Skeletal muscle satellite cell (primary cell): ENCODE measurements around the gene YJU2. TPM values are rescaled to one million over a fixed set of nuclear protein-coding genes. Genes with fewer than 3 reads are reported as not detected.
A peak's percentile ranks its signal among the peaks of the same experiment; 100 is the strongest.

Experiments
- H3K27me3 ChIP-seq: 2 replicates; pipeline ENCODE4 v1.7.0; 2013; ENCODE audit warnings: low read length; ENCODE audit not compliant: control insufficient read depth, insufficient read depth
- H3K36me3 ChIP-seq: 2 replicates; pipeline ENCODE4 v1.7.0; 2013; ENCODE audit warnings: mild to moderate bottlenecking, control low read depth, low read length; ENCODE audit not compliant: insufficient read depth
- H3K4me1 ChIP-seq: 2 replicates; pipeline ENCODE4 v1.7.0; 2013; ENCODE audit warnings: low read length; ENCODE audit not compliant: control insufficient read depth, insufficient read depth
- H3K4me2 ChIP-seq: 2 replicates; pipeline ENCODE4 v1.7.0; 2013; ENCODE audit warnings: mild to moderate bottlenecking, low read length
- H3K4me3 ChIP-seq: 2 replicates; pipeline ENCODE4 v1.7.0; 2013; ENCODE audit warnings: low read length
- H3K9ac ChIP-seq: 2 replicates; pipeline ENCODE4 v1.7.0; 2013; ENCODE audit warnings: mild to moderate bottlenecking, low read depth, low read length, moderate library complexity
- H3K9me3 ChIP-seq: replicated peaks from 2 replicates; pipeline ENCODE4 v1.7.0; 2013; ENCODE audit warnings: mild to moderate bottlenecking, control low read depth, low read length
- total RNA-seq: library from RNA; depleted of rRNA; stranded (reverse); fragments of >200 nt; gene quantifications from 2 replicates; pipeline ENCODE4 v1.2.3, GENCODE V29; 2012; rRNA removed

YJU2 gene
- total RNA-seq = 13.8 and 15.7 TPM in 2 replicates

DNA sequence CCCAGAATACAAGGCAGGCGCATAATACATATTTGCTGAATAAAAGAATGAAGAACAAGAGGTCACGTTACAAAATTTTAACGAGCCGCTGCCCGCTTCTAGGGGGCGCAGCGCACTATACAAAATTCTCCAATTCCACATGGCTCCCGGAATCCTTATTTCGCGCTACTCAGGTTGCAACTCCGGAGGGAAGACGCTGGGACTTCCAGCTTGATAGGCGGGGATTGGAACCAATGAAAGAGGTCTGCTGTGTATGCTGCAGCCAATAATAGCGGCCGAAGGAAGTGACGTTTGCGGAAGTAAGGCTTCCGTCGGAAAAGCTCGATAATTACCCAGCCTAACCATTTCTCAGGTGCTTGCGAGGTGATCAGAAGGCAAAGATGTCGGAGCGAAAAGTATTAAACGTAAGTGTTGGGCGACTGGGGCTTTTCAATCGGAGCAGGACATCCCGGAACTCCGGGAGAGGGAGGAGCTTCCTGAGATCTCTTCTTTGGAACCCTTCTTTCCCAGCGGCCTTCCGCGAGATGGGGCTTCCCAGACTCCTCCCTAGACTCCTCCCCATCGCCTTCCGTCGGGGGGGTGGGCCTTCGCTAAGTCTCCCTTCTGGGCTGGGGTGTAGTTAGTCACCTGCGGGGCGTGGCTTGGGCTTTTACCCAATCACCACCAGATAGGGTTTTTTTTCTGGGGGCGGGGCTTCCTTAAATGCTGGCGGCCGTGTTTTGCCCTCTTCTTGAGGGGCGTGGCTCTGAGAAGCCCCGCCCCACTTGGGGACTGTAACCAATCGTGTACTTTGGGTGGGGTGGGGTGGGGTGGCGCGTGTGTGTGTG is at the start of gene YJU2:
Gene YJU2, plus strand, starts transcription at position 314 of the 827 bp plus-strand sequence. Its CDS starts 67 bp downstream, at position 381.
- Histone ChIP-seq H3K9ac (peak within 1 kb of the TSS; percentile 92), H3K4me1 (peaks cover 8% of the 10 kb centered on the region), H3K9me3 (no peaks in the 10 kb centered on the region), H3K4me2 (peak within 1 kb of the TSS; percentile 81), H3K36me3 (peaks cover 28% of the 10 kb centered on the region), H3K4me3 (peak within 1 kb of the TSS; percentile 89), H3K27me3 (no peaks in the 10 kb centered on the region)

DNA sequence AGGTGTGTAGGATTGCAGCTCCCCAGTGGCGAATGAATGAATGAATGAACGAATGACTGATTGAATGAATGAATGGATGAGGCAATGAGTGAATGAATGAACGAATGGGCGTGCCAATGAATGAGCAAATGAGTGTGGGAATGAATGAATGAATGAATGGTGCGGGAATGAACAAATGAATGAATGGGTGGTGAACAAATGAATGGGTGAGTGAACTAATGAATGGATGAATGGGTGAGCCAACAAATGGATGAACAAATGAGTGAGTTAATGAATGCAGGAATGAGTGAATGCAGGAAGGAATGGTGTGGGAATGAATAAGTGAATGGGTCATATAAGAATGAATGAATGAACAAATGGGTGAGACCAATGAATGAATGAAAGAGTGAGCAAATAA is 49.7 kb upstream of the YJU2 start:
- H3K9ac ChIP-seq = no peak overlapping the region
- H3K9me3 ChIP-seq = no peaks in the 10 kb centered on the region
- H3K4me2 ChIP-seq = no peak overlapping the region
- no peaks in the 10 kb centered on the region for H3K4me1 ChIP-seq
- H3K27me3 ChIP-seq = peaks cover 57% of the 10 kb centered on the region
- H3K4me3 ChIP-seq = no peak overlapping the region
- H3K36me3 ChIP-seq = no peaks in the 10 kb centered on the region

DNA sequence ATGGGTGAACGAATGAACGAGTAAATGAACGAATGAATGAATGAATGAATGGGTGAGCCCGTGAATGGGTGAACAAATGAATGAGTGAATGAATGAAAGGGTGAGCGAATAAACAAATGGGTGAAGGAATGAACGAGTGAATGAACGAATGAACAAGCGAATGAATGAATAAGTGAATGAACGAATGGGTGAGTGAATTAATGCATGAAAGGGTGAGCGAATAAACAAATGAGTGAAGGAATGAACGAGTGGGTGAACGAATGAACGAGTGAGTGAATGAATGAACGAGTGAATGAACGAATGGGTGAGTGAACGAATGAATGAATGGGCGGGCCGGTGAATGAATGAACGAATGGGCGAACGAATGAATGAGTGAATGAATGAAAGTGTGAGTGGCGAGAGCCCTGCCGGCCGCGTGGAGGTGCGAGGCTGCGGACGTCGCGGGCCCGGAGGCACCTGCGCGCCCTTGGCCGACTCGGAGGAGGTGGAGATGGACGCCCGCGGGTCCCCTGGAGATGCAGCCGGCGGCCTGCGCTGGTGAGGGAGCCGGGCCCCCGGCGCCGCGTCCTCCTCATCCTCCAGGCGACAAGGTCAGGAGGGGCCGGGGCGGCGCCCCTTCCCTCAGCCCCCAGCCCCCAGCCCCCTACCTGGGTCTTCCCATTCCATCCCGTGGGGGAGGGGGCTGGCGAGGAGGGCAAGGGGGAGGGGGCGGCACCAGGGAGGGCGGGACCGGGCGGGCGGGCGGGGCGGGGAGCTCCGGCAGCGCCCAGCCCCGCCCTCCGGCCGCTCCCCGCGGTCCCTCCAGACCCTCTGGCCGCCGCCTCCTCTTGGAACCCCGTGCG is 49.0 kb upstream of the YJU2 start:
- Histone ChIP-seq H3K4me3 (no peak overlapping the region), H3K4me2 (no peak overlapping the region), H3K9me3 (no peaks in the 10 kb centered on the region), H3K27me3 (peaks cover 57% of the 10 kb centered on the region), H3K9ac (no peak overlapping the region), H3K4me1 (no peaks in the 10 kb centered on the region), H3K36me3 (no peaks in the 10 kb centered on the region)

GRCh38 chr19:4198467-4199126 is 48.3 kb upstream of the YJU2 start:
- H3K4me2 ChIP-seq = no peak overlapping the region
- no peaks in the 10 kb centered on the region for H3K9me3 ChIP-seq
- H3K4me3 ChIP-seq = no peak overlapping the region
- H3K4me1 ChIP-seq = no peaks in the 10 kb centered on the region
- H3K36me3 ChIP-seq = no peaks in the 10 kb centered on the region
- peaks cover 57% of the 10 kb centered on the region for H3K27me3 ChIP-seq
- no peak overlapping the region for H3K9ac ChIP-seq

- no peak overlapping the region for H3K9ac ChIP-seq
- no peaks in the 10 kb centered on the region for H3K4me1 ChIP-seq
- no peaks in the 10 kb centered on the region for H3K9me3 ChIP-seq
- no peak overlapping the region for H3K4me3 ChIP-seq
- no peak overlapping the region for H3K4me2 ChIP-seq
- H3K27me3 ChIP-seq = peaks cover 48% of the 10 kb centered on the region
- H3K36me3 ChIP-seq = no peaks in the 10 kb centered on the region
Measured at GRCh38 chr19:4199699-4200293, 47.1 kb upstream of the YJU2 start.

GRCh38 chr19:4200940-4201542 is 45.8 kb upstream of the YJU2 start:
- H3K4me2 ChIP-seq = no peak overlapping the region
- H3K9me3 ChIP-seq = no peaks in the 10 kb centered on the region
- H3K4me3 ChIP-seq = no peak overlapping the region
- H3K4me1 ChIP-seq = no peaks in the 10 kb centered on the region
- H3K27me3 ChIP-seq = peaks cover 39% of the 10 kb centered on the region
- no peaks in the 10 kb centered on the region for H3K36me3 ChIP-seq
- H3K9ac ChIP-seq = no peak overlapping the region

DNA sequence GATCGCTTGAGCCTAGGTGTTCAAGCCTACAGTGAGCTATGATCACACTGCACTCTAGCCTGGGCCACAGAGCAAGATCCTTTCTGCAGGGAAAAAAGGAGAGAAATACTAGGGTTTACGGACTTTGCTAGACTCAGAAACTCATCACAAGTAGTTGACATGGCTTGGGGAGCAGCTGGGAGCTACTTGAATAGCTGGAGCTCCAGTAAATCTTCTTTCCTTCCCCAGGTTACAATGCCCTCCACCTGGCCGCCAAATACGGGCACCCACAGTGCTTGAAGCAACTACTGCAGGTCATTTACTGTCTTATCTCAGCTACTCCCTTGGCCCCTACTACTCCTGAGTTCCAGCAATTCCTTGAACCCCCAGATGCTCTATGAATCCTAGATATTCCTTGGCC is 45.1 kb upstream of the YJU2 start:
- no peaks in the 10 kb centered on the region for H3K9me3 ChIP-seq
- H3K9ac ChIP-seq = no peak overlapping the region
- no peaks in the 10 kb centered on the region for H3K36me3 ChIP-seq
- no peak overlapping the region for H3K4me2 ChIP-seq
- no peaks in the 10 kb centered on the region for H3K4me1 ChIP-seq
- H3K27me3 ChIP-seq = peaks cover 39% of the 10 kb centered on the region
- H3K4me3 ChIP-seq = no peak overlapping the region

GRCh38 chr19:4206818-4207484 is 39.9 kb upstream of the YJU2 start:
- Histone ChIP-seq H3K4me2 (no peak overlapping the region), H3K27me3 (peaks cover under 1% of the 10 kb centered on the region), H3K9me3 (no peaks in the 10 kb centered on the region), H3K9ac (no peak overlapping the region), H3K4me3 (no peak overlapping the region), H3K4me1 (peaks cover 5% of the 10 kb centered on the region), H3K36me3 (no peaks in the 10 kb centered on the region)

DNA sequence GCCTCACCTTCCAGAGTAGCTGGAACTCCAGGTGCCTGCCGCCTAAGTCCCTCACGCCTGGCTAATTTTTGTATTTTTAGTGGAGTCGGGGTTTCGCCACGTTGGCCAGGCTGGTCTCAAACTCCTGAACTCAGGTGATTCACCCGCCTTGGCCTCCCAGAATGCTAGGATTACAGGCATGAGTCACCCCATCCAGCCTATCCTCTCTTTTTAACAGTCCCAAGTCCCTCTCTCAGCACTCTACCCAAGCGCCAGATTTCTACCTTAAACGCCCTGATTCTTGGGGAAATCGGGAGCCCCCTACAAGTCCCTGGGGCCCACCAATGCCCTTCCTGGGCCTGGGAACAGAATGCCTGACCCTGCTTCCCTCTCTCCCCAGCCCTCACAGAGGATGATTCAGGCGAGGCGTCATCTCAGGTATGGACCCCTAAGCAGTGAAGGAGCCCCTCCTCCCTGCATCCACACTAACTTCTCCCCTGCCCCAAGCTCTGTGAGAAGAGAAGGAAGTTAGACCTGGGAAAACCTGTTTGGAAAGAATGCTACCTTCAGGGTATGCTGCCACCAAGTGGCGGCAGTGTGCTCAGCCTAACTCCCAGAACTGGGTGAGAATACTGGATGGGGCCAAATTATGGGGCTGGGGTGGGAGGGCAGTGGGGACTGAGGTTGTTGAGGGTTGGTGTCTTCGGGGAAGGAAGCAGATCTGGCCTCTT is 38.3 kb upstream of the YJU2 start:
- no peaks in the 10 kb centered on the region for H3K36me3 ChIP-seq
- no peaks in the 10 kb centered on the region for H3K9me3 ChIP-seq
- peaks cover 6% of the 10 kb centered on the region for H3K27me3 ChIP-seq

DNA sequence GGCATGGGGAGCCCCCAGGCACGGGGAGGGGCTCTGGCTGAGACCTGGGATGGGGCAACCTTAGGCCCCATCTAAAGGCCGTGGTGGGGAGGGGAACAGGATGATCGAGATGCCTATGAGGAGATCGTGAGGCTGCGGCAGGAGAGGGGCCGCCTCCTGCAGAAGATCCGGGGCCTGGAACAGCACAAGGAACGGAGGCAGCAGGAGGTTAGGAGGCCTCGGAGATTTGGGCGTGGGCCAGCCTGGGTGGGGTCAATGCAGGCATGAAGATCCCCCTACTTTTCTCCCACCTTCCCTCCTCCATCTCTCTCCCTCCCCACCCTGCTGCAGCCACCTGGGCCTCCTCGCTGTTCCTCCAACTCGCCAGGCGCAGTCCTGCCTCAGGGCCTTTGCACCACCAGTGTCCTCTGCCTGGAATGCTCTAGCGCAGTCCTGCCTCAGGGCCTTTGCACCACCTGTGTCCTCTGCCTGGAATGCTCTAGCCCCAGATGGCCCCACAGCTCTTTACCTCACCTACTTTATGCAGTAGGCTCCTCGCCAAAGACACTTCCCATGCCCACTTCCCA is 36.6 kb upstream of the YJU2 start:
- peaks cover 5% of the 10 kb centered on the region for H3K4me1 ChIP-seq
- no peak overlapping the region for H3K4me3 ChIP-seq

More for the DNA sequence above, 38.3 kb upstream of the YJU2 start:
- no peak overlapping the region for H3K4me3 ChIP-seq
- H3K4me2 ChIP-seq = no peak overlapping the region
- no peak overlapping the region for H3K9ac ChIP-seq
- peaks cover 5% of the 10 kb centered on the region for H3K4me1 ChIP-seq

More for the DNA sequence above, 36.6 kb upstream of the YJU2 start:
- H3K9ac ChIP-seq = no peak overlapping the region
- peaks cover 10% of the 10 kb centered on the region for H3K27me3 ChIP-seq
- H3K36me3 ChIP-seq = no peaks in the 10 kb centered on the region
- no peaks in the 10 kb centered on the region for H3K9me3 ChIP-seq
- H3K4me2 ChIP-seq = no peak overlapping the region
